Activated naive CD8-positive, alpha-beta T cell treated with anti-CD3 and anti-CD28 coated beads, Interleukin-2, amount 10 ng/mL, durations not matched to agents 7 days and 5 days (primary cell): Measurements from ENCODE around the gene HCFC1. TPM values are rescaled to one million over a fixed set of nuclear protein-coding genes. Genes with fewer than 3 reads are reported as not detected.

Experiments used
- ATAC-seq: fragments of 150-1000 bp; cut with Tn5 transposase; one replicate; pipeline ENCODE4 v1.10.0; 2021; ENCODE audit warnings: low read depth, moderate library complexity
- POLR2A ChIA-PET: fragments of 350-600 bp; sonication (Branson Sonifier 250); formaldehyde crosslinking; loops from one replicate; lab custom pipeline; 2021; ENCODE audit warnings: antibody characterized with exemption; lab: Charles Lee
- DNase-seq: peaks from one replicate; pipeline ENCODE4 v3.0.0; 2021
- H3K27ac Mint-ChIP-seq: one replicate; pipeline ENCODE4 v1.8.0; 2022; ENCODE audit warnings: mild to moderate bottlenecking, mixed read lengths
- H3K27me3 Mint-ChIP-seq: one replicate; pipeline ENCODE4 v1.8.0; 2022; ENCODE audit warnings: mild to moderate bottlenecking, moderate library complexity, mixed read lengths
- H3K36me3 Mint-ChIP-seq: one replicate; pipeline ENCODE4 v1.8.0; 2021; ENCODE audit warnings: mild to moderate bottlenecking, mixed read lengths
- H3K4me1 Mint-ChIP-seq: one replicate; pipeline ENCODE4 v1.8.0; 2021; ENCODE audit warnings: mixed read lengths
- H3K4me3 Mint-ChIP-seq: one replicate; pipeline ENCODE4 v1.8.0; 2022; ENCODE audit warnings: mild to moderate bottlenecking, moderate library complexity, mixed read lengths
- H3K9me3 Mint-ChIP-seq: one replicate; pipeline ENCODE4 v1.8.0; 2021; ENCODE audit warnings: mixed read lengths
- total RNA-seq, 2 experiments: library from RNA; stranded (reverse); gene quantifications; one replicate each; pipeline ENCODE4 v1.2.3, GENCODE V29; 2021

Gene HCFC1
- total RNA-seq, 2 experiments from 2014 or later, result 101 to 107 TPM

GRCh38 chrX:153957224-153957623 lies 14.4 kb downstream of the HCFC1 start:
- ATAC-seq (no peak), DNase-seq (no peak)
- Mint-ChIP-seq H3K4me3 (no peak overlapping the region), H3K27me3 (no peaks in the 10 kb centered on the region), H3K9me3 (no peaks in the 10 kb centered on the region), H3K27ac (no peak overlapping the region), H3K4me1 (no peaks in the 10 kb centered on the region), H3K36me3 (no peaks in the 10 kb centered on the region)
- POLR2A ChIA-PET, result no interaction called here

GRCh38 chrX:153956044-153956907 lies 15.3 kb downstream of the HCFC1 start:
- DNase-seq, result no peak

GRCh38 chrX:153955228-153955732 lies 16.3 kb downstream of the HCFC1 start:
- POLR2A ChIA-PET, result no interaction called here
- no peak for ATAC-seq
- DNase-seq, result no peak
- no peaks in the 10 kb centered on the region for H3K9me3 Mint-ChIP-seq
- H3K36me3 Mint-ChIP-seq, result peaks cover 2% of the 10 kb centered on the region
- no peaks in the 10 kb centered on the region for H3K27me3 Mint-ChIP-seq
- no peak overlapping the region for H3K4me3 Mint-ChIP-seq
- peaks cover 4% of the 10 kb centered on the region for H3K4me1 Mint-ChIP-seq
- no peak overlapping the region for H3K27ac Mint-ChIP-seq

More at GRCh38 chrX:153956044-153956907, 15.3 kb downstream of the HCFC1 start:
- Mint-ChIP-seq H3K27me3 (no peaks in the 10 kb centered on the region), H3K27ac (no peak overlapping the region), H3K4me1 (no peaks in the 10 kb centered on the region), H3K4me3 (no peak overlapping the region), H3K36me3 (peaks cover 2% of the 10 kb centered on the region), H3K9me3 (no peaks in the 10 kb centered on the region)
- no peak for ATAC-seq
- POLR2A ChIA-PET, result interaction anchor here (0.9 kb wide), 1 partner anchor 11 kb away, joined by 3 read pairs; no protein-coding TSS in a partner anchor

GRCh38 chrX:153954558-153955227 lies 16.9 kb downstream of the HCFC1 start:
- Mint-ChIP-seq H3K27me3 (no peaks in the 10 kb centered on the region), H3K36me3 (peaks cover 2% of the 10 kb centered on the region), H3K4me3 (no peak overlapping the region), H3K27ac (no peak overlapping the region), H3K4me1 (peaks cover 4% of the 10 kb centered on the region), H3K9me3 (no peaks in the 10 kb centered on the region)
- ATAC-seq, result no peak
- DNase-seq, result no peak
- POLR2A ChIA-PET, result no interaction called here

- POLR2A ChIA-PET, result interaction anchor here (12.8 kb wide), 1 partner anchor 29 kb away, joined by 185 read pairs; the partner anchor contains the start of gene ARHGAP4
Observed at GRCh38 chrX:153953892-153954557, 17.6 kb downstream of the HCFC1 start.

GRCh38 chrX:153953342-153953830 lies 18.2 kb downstream of the HCFC1 start:
- POLR2A ChIA-PET, result interaction anchor here (12.8 kb wide), 1 partner anchor 28 kb away, joined by 185 read pairs; the partner anchor contains the start of gene ARHGAP4
- Mint-ChIP-seq H3K27me3 (no peaks in the 10 kb centered on the region), H3K9me3 (no peaks in the 10 kb centered on the region), H3K36me3 (peaks cover 2% of the 10 kb centered on the region), H3K4me3 (no peak overlapping the region), H3K27ac (peak overlapping the region; percentile 69), H3K4me1 (peaks cover 8% of the 10 kb centered on the region)
- DNase-seq, result peak; percentile 82
- ATAC-seq, result peak; percentile 69

More at GRCh38 chrX:153953892-153954557, 17.6 kb downstream of the HCFC1 start:
- Mint-ChIP-seq H3K27me3 (no peaks in the 10 kb centered on the region), H3K4me3 (no peak overlapping the region), H3K4me1 (peaks cover 6% of the 10 kb centered on the region), H3K27ac (no peak overlapping the region), H3K9me3 (no peaks in the 10 kb centered on the region), H3K36me3 (peaks cover 2% of the 10 kb centered on the region)
- no peak for DNase-seq
- no peak for ATAC-seq

- ATAC-seq (no peak), DNase-seq (no peak)
- Mint-ChIP-seq H3K27me3 (no peaks in the 10 kb centered on the region), H3K9me3 (no peaks in the 10 kb centered on the region), H3K36me3 (peaks cover 3% of the 10 kb centered on the region), H3K4me1 (peaks cover 12% of the 10 kb centered on the region), H3K4me3 (no peak overlapping the region), H3K27ac (no peak overlapping the region)
- POLR2A ChIA-PET, result interaction anchor here (12.8 kb wide), 1 partner anchor 27 kb away, joined by 185 read pairs; the partner anchor contains the start of gene ARHGAP4
Observed at GRCh38 chrX:153952373-153953026, 19.1 kb downstream of the HCFC1 start.

- no peak for DNase-seq
- POLR2A ChIA-PET, result interaction anchor here (12.8 kb wide), 1 partner anchor 26 kb away, joined by 185 read pairs; the partner anchor contains the start of gene ARHGAP4
- Mint-ChIP-seq H3K27ac (no peak overlapping the region), H3K4me3 (no peak overlapping the region), H3K27me3 (no peaks in the 10 kb centered on the region), H3K36me3 (peaks cover 4% of the 10 kb centered on the region), H3K9me3 (no peaks in the 10 kb centered on the region), H3K4me1 (peaks cover 13% of the 10 kb centered on the region)
- ATAC-seq, result no peak
Observed at GRCh38 chrX:153951683-153952372, 19.8 kb downstream of the HCFC1 start.

- peaks cover 13% of the 10 kb centered on the region for H3K4me1 Mint-ChIP-seq
- H3K36me3 Mint-ChIP-seq, result peaks cover 4% of the 10 kb centered on the region
- no peak overlapping the region for H3K4me3 Mint-ChIP-seq
- POLR2A ChIA-PET, result interaction anchor here (1.8 to 12.8 kb wide), 2 partner anchors 17 to 25 kb away, joined by 10 to 185 read pairs; partner anchors contain the start of gene ARHGAP4
- DNase-seq (no peak), ATAC-seq (no peak)
- H3K9me3 Mint-ChIP-seq, result no peaks in the 10 kb centered on the region
- H3K27ac Mint-ChIP-seq, result peak overlapping the region; percentile 58
- no peaks in the 10 kb centered on the region for H3K27me3 Mint-ChIP-seq
Observed at GRCh38 chrX:153950127-153950526, 21.5 kb downstream of the HCFC1 start.

GRCh38 chrX:153948847-153949805 lies 22.5 kb downstream of the HCFC1 start:
- Mint-ChIP-seq H3K27me3 (no peaks in the 10 kb centered on the region), H3K4me1 (peaks cover 15% of the 10 kb centered on the region), H3K27ac (peak overlapping the region; percentile 78), H3K9me3 (no peaks in the 10 kb centered on the region), H3K4me3 (peak overlapping the region; percentile 61), H3K36me3 (peaks cover 4% of the 10 kb centered on the region)
- DNase-seq, result no peak
- POLR2A ChIA-PET, result interaction anchor here (1.0 to 12.8 kb wide), 6 partner anchors 14 to 42 kb away, joined by 3 to 185 read pairs (median 4); partner anchors contain the start of gene ARHGAP4
- ATAC-seq, result peak; percentile 17

- Mint-ChIP-seq H3K4me1 (peaks cover 15% of the 10 kb centered on the region), H3K27me3 (no peaks in the 10 kb centered on the region), H3K27ac (peak overlapping the region; percentile 78), H3K36me3 (peaks cover 4% of the 10 kb centered on the region), H3K4me3 (peak overlapping the region; percentile 5), H3K9me3 (no peaks in the 10 kb centered on the region)
- DNase-seq (no peak), ATAC-seq (no peak)
- POLR2A ChIA-PET, result interaction anchor here (1.0 to 12.8 kb wide), 4 partner anchors 11 to 23 kb away, joined by 3 to 185 read pairs (median 4); partner anchors contain the start of gene ARHGAP4
Observed at GRCh38 chrX:153948002-153948466, 23.6 kb downstream of the HCFC1 start.
